Spinal cord (tissue), 10 donors: ENCODE results near the gene TUBB4B. TPM values are rescaled to one million over a fixed set of nuclear protein-coding genes. Genes with fewer than 3 reads are reported as not detected.
A peak's percentile ranks its signal among the peaks of the same experiment; 100 is the strongest.

ENCODE experiments used
- DNase-seq, 6 donors: peaks; one replicate each; pipeline versions ENCODE4 v3.0.0 to v3.0.0-alpha.2; 2013 to 2015; ENCODE audit warnings: low spot score in 6 of 6, low read depth in 4 of 6
- H3K27ac ChIP-seq: one replicate; pipeline ENCODE4 v1.5.1; 2013; ENCODE audit warnings: low read depth, low read length, control low read depth
- H3K27me3 ChIP-seq: one replicate; pipeline ENCODE4 v1.6.1; 2013; ENCODE audit warnings: low read length; ENCODE audit not compliant: control insufficient read depth, insufficient read depth
- H3K36me3 ChIP-seq: one replicate; pipeline ENCODE4 v1.6.1; 2013; ENCODE audit warnings: low read length; ENCODE audit not compliant: control insufficient read depth, insufficient read depth
- H3K4me1 ChIP-seq: one replicate; pipeline ENCODE4 v1.6.1; 2013; ENCODE audit warnings: low read length; ENCODE audit not compliant: control insufficient read depth, insufficient read depth
- H3K4me3 ChIP-seq: one replicate; pipeline ENCODE4 v1.5.1; 2013; ENCODE audit warnings: low read depth, low read length, control low read depth
- H3K9me3 ChIP-seq: one replicate; pipeline ENCODE4 v1.6.1; 2013; ENCODE audit warnings: low read length; ENCODE audit not compliant: control insufficient read depth, insufficient read depth
- WGBS: methylation state at CpG from one replicate; pipeline ENCODE4 v1.1.5; 2013; ENCODE audit warnings: missing lambda C conversion rate; ENCODE audit not compliant: insufficient coverage; 5-methylcytosine and 5-hydroxymethylcytosine counted together
- polyA plus RNA-seq, 2 donors: library from polyadenylated mRNA; unstranded; fragments of 120-200 nt; gene quantifications; one replicate each; pipeline ENCODE4 v1.2.1, GENCODE V29; 2013; ENCODE audit not compliant: insufficient read length in 2 of 2
- total RNA-seq, 2 donors: library from RNA; depleted of rRNA in 1 of 2; stranded (reverse); fragments of 120-200 nt in 1 of 2; fragments of >200 nt in 1 of 2; gene quantifications; one replicate each; pipeline versions ENCODE4 v1.2.3 to v1.2.4, GENCODE V29; 2013 to 2014
- donor health status: healthy.

Gene TUBB4B
- total and polyA plus RNA-seq, 4 donors = 152 to 441 (median 342) TPM

DNA sequence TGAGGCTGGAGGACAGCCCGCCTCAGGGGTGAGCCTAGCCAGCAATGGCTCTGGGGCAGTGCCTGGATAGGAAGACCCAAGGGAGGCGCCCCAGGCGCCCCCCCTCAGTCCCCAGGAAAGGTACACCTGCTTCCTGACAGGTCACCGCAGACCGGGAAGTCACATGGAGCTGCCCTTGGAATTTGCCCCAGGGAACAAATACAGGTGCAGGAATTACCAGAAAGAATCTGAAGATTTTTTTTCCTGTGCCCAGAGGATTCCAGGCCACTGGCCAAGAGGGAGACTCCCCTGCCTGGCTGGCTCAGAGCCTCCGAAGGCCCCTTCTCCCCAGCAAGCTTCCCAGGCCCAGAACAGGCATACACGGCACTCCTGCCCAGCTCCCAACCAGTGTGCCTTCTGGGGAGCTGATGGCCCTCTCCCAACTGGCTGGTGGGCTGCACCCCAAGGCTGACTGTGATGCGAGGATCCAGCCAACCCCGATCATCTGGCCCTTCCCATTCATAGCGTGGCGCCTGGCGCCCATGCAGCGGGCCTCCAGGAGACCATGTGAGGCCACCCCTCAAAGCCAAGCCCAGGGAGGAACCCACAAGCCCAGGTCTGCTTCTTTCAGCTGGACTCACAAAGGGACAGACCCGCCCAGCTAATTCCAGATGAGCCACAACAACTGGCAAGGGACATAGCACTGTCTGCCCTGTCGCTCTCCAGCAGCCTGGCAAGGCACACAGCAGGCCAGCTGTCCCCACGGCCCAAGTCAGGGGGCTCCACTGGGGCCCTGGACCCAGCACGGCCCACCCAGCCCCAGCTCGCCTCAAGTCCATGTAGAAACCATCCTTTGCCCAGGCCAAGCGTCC is 42.8 kb upstream of the TUBB4B start:
- H3K4me3 ChIP-seq = no peak overlapping the region
- peaks cover 66% of the 10 kb centered on the region for H3K36me3 ChIP-seq
- WGBS = 83% methylated on average over 19 of the region's 19 CpGs
- no peak overlapping the region for H3K27ac ChIP-seq
- H3K4me1 ChIP-seq = peaks cover 57% of the 10 kb centered on the region
- no peaks in the 10 kb centered on the region for H3K27me3 ChIP-seq
- DNase-seq = no peak
- no peaks in the 10 kb centered on the region for H3K9me3 ChIP-seq

DNA sequence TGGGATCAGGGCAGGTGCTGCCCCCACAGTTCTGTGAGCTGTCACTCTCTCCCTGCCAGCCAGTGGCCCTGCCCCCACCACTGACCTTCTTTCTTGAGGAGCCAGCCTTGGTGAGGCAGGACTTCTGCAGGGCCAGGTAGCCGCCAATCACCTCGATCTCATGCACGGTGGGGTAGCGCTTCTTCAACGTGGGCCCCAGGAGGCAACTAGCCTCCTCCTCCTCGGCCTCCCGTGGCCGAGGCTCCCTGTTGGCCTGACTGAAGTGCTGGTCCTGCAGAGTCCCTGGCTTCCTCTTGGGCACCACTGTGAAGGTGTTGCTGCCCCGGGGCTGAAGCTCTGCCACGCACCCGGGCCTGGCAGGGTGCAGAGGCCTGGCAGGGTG is 42.2 kb upstream of the TUBB4B start:
- WGBS = 82% methylated on average over 8 of the region's 11 CpGs
- H3K4me1 ChIP-seq = peaks cover 61% of the 10 kb centered on the region
- no peaks in the 10 kb centered on the region for H3K9me3 ChIP-seq
- no peak overlapping the region for H3K27ac ChIP-seq
- no peaks in the 10 kb centered on the region for H3K27me3 ChIP-seq
- no peak for DNase-seq
- H3K4me3 ChIP-seq = no peak overlapping the region
- peaks cover 62% of the 10 kb centered on the region for H3K36me3 ChIP-seq

DNA sequence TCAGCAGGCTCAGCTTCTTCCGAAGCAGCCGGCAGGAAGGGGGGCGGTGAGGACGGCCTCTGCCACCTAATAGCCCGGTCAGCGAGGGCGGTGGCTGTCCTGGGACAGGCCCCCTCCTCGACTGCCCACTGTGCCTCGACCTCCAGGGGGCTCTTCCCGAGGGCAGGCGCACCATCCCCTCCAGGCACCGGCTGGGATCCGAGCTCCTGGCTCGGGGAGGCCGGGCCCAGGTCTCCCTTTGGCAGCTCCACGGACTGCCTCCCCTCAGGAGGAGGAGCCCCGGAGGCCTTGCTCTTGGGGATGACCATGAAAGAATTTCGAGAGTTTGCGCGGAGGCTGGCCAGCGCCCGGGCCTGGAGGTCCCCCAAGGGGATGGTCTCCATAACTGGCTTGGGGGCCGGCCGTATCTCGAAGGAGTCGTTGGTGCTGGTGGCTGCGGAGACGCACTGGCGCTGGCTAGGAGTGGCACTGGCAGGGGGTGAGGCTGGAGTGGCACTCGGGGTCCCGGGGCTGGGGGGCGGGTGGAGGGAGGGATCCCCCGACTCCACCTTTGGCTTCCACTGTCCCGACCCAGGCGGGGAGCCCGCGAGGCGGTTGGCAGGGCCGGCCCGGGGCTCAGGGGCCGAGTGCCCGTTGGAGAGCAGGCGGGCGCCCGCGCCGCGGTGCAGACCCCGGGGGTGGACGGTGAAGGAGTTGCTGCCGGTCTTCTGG is 41.5 kb upstream of the TUBB4B start:
- Histone ChIP-seq H3K27ac (no peak overlapping the region), H3K27me3 (no peaks in the 10 kb centered on the region), H3K36me3 (peaks cover 55% of the 10 kb centered on the region), H3K4me1 (peaks cover 64% of the 10 kb centered on the region), H3K9me3 (no peaks in the 10 kb centered on the region), H3K4me3 (peak overlapping the region; percentile 24)
- no peak for DNase-seq
- WGBS = 23% methylated on average over 38 of the region's 51 CpGs

DNA sequence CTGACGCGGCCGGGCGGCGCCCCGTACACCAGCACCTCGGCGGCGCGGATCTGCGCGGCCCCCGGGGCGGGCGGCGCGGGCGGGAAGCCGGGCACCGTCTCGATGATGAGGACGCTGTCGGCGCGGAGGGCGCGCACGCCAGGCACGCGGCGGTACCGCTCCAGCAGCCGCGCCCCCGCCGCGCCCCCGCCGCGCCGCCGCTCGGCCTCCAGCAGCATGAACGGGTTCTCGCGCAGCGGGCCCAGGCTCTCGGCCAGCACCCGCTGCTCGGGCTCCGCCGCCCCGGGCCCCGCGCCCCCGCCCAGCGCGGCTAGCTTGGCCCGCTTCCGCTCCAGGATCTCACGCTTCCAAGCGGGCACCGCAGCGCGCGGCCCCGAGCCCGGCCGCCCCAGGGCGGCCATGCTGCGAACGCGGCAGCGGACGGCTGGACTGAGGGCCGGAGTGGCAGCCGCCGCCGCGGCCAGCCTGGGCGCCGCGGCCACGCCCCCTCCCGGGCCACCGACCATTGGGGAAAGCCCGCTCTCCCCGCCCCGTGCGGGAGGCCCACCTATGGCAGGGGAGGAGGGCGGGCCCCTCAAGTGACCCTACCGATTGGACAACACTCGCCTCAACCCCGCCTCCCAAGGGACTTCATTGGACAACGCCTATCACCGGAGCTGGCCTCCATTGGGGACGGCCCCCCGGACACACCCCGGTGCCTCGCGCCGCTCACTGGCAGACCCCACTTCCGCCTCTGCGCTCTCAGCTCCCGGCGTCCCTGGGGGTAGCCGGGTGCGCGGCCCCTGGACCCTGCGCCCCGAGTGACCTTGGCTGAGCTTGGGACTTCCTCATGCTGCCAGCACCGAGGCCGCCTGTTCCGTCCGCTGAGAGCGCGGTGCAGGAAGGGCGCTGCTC is 40.5 kb upstream of the TUBB4B start, which contains the start of gene TPRN:
TSS of gene TPRN (minus strand) at position 431 of the 894 bp plus-strand sequence. CDS start at position 401, 30 bp downstream.
- under 1% methylated on average over 117 of the region's 118 CpGs for WGBS
- Histone ChIP-seq H3K4me3 (peak within 1 kb of the TSS; percentile 70), H3K27ac (peak within 1 kb of the TSS; percentile 61), H3K27me3 (no peaks in the 10 kb centered on the region), H3K36me3 (peaks cover 46% of the 10 kb centered on the region), H3K4me1 (peaks cover 60% of the 10 kb centered on the region), H3K9me3 (no peaks in the 10 kb centered on the region)
- DNase-seq = peak; percentile 89 to 100 (median 96)

DNA sequence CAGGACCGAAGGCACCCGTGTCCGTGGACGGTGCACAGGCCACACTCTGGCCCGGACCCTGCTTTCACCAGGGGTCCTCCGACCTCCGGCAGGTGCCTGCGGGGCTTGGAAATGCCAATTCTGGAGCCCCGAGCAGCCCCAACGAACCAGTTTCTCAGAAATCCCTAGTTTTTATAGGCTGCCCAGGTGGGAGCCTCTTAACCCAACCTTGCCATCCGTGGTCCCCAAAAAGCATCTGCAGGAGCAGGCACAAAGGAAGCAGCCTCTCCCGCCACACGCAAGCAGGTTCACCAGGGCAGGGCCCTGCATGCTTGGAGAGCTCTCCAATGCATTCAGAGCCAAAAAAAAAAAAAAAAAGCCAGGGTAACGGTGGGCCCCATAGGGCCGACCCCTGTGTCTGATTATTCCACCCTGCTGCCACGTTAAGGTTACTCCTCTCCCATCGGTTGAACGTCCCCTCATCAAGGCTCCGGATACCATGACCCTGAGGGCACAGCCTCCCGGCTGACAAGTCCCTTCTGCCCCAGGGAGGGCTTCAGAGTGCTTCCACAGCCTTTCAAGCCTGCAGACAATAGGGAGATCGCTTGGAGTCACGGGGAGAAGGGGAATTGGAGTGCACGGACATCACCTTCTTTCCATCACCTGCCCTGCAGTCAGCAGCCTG is 39.8 kb upstream of the TUBB4B start:
- no peaks in the 10 kb centered on the region for H3K27me3 ChIP-seq
- H3K36me3 ChIP-seq = peaks cover 39% of the 10 kb centered on the region
- peaks cover 64% of the 10 kb centered on the region for H3K4me1 ChIP-seq
- H3K4me3 ChIP-seq = peak overlapping the region; percentile 70
- H3K9me3 ChIP-seq = no peaks in the 10 kb centered on the region
- 12% methylated on average over 17 of the region's 23 CpGs for WGBS
- DNase-seq = no peak
- H3K27ac ChIP-seq = peak overlapping the region; percentile 61

DNA sequence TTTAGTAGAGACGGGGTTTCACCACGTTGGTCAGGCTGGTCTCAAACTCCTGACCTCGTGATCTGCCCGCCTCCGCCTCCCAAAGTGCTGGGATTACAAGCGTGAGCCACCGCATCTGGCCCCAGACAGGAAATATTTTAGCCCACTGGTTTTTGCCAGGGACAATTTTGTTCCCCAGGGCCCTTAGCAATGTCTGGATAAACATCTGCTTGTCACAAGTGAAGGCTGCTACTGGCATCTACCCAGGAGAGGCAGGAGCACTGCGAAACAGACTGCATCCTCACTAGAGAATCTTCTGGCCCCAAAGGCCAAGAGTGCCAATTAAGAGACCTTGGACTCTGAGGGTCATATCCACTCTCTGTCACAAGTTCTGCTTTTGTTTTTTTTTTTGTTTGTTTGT is 38.1 kb upstream of the TUBB4B start:
- DNase-seq = no peak
- no peaks in the 10 kb centered on the region for H3K9me3 ChIP-seq
- H3K36me3 ChIP-seq = peaks cover 27% of the 10 kb centered on the region
- H3K27ac ChIP-seq = no peak overlapping the region
- H3K4me1 ChIP-seq = peaks cover 58% of the 10 kb centered on the region
- H3K27me3 ChIP-seq = no peaks in the 10 kb centered on the region
- no peak overlapping the region for H3K4me3 ChIP-seq
- 84% methylated on average over 8 of the region's 8 CpGs for WGBS

DNA sequence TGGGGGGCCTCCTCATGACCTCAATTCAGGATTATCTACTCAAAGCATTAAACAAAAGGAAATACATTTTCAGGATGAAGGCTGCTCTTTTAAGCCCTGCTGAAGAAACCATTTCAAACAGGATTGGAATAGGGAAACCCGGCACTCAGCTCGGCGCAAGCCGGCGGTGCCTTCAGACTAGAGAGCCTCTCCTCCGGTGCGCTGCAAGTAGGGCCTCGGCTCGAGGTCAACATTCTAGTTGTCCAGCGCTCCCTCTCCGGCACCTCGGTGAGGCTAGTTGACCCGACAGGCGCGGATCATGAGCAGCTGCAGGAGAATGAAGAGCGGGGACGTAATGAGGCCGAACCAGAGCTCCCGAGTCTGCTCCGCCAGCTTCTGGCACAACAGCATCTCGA is 36.4 kb upstream of the TUBB4B start:
- Histone ChIP-seq H3K9me3 (no peaks in the 10 kb centered on the region), H3K27me3 (no peaks in the 10 kb centered on the region), H3K4me1 (peaks cover 40% of the 10 kb centered on the region), H3K27ac (no peak overlapping the region), H3K4me3 (peak overlapping the region; percentile 76), H3K36me3 (peaks cover 26% of the 10 kb centered on the region)
- DNase-seq = no peak
- WGBS = 18% methylated on average over 21 of the region's 21 CpGs

DNA sequence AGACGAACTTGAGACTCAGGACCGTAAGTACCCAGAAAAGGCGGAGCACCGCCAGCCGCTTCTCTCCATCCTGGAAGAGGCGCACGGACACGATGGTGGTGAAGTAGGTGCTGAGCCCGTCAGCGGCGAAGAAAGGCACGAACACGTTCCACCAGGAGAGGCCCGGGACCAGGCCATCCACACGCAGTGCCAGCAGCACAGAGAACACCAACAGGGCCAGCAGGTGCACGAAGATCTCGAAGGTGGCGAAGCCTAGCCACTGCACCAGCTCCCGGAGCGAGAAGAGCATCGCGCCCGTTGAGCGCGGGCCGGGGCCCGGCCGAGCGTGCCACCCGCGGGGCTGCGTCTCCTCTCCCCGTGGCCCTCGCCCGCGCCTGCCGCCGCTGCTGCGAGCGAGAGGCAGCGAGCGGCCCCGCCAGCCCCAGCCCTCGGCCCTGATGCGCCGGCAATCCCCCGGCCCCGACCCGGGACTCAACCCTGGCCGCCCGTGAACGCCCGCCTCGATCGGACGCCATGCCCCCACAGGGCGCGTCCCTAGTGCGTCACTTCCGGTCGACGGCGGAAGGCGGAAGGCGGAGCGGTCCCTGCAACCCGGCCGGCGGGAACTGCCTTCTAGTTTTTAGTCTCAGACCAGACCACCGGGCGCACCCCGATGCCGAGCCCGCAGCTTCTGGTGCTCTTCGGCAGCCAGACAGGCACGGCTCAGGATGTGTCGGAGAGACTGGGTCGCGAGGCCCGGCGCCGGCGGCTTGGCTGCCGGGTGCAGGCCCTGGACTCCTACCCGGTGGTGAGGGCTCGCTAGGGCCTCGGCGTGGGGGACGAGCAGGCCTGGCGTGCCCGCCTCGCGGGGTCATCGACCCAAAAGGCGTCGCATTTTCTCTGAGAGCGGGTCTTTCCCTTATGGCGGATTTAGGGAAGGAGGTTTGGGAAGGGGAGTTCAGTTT is 35.7 kb upstream of the TUBB4B start, which contains the start of the genes NDOR1 and TMEM203:
TSS of gene NDOR1 (plus strand) at position 575 of the 944 bp plus-strand sequence. CDS start at position 653, 78 bp downstream.
TSS of gene TMEM203 (minus strand) at position 523 of the 944 bp plus-strand sequence. CDS start at position 289, 234 bp downstream.
- under 1% methylated on average over 98 of the region's 98 CpGs for WGBS
- no peaks in the 10 kb centered on the region for H3K27me3 ChIP-seq
- H3K36me3 ChIP-seq = peaks cover 32% of the 10 kb centered on the region
- DNase-seq = peak in 5 of 6 donors; percentile 84 to 97 (median 87)
- no peak within 1 kb of the TSS for H3K27ac ChIP-seq
- no peaks in the 10 kb centered on the region for H3K9me3 ChIP-seq
- peak within 1 kb of the TSS; percentile 76 for H3K4me3 ChIP-seq
- peaks cover 40% of the 10 kb centered on the region for H3K4me1 ChIP-seq
